ENCODE data around the gene CARS1.

CARS1 gene

DNA sequence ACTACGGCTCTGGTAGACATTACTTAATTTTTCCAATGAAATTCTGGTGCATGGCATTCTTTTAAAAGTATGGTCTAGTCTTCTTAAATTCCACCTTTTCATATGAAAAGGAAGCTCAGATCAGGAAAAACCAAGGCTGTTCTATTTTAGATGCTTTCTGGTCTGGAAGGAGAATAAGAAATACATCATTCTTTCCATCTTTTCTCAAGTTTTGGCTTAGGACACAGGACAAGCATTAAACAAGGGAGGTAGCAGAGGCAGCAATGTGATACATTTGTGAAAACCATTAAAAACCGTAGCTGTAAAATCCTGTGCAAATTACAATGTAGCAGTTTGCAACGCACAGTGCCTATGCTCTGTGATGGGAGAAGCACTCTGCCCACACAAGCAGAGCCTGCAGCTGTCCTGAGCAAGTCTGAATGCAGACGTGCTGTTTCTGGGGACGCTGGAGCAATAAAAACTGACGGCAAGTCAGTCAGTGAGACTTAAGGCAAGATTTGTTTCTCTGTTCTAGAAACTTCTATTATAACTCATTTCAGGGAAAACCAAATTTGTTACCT is 88.8 kb downstream of the CARS1 start:
- Histone ChIP-seq H3K27ac (ENCODE audit: low read depth, low read length) (no peak overlapping the region), H3K36me3 (ENCODE audit: low read length) (peaks cover 84% of the 10 kb centered on the region), H3K79me2 (ENCODE audit: insufficient read depth, low read length) (peaks cover 55% of the 10 kb centered on the region), H3K4me3 (ENCODE audit: insufficient read depth, low read length, poor library complexity, severe bottlenecking) (no peak overlapping the region), H3K27me3 (ENCODE audit: low read length) (no peaks in the 10 kb centered on the region), H3F3A (ENCODE audit: insufficient read depth) (no peaks in the 10 kb centered on the region), H4K20me1 (ENCODE audit: low read depth, low read length) (peaks cover 14% of the 10 kb centered on the region; the same call in 1 of the 2 replicates), H3K9me3 (ENCODE audit: insufficient read depth, low read length) (no peaks in the 10 kb centered on the region), H2AFZ (ENCODE audit: low read depth, low read length, severe bottlenecking) (no peak overlapping the region), H3K9me2 (replicated peaks; ENCODE audit: insufficient read depth, low read length) (no peaks in the 10 kb centered on the region), H3K4me2 (ENCODE audit: low read depth, low read length, poor library complexity, severe bottlenecking) (no peak overlapping the region), H3K9ac (ENCODE audit: low read length) (no peak overlapping the region)
- TF ChIP-seq, protein P1, sequence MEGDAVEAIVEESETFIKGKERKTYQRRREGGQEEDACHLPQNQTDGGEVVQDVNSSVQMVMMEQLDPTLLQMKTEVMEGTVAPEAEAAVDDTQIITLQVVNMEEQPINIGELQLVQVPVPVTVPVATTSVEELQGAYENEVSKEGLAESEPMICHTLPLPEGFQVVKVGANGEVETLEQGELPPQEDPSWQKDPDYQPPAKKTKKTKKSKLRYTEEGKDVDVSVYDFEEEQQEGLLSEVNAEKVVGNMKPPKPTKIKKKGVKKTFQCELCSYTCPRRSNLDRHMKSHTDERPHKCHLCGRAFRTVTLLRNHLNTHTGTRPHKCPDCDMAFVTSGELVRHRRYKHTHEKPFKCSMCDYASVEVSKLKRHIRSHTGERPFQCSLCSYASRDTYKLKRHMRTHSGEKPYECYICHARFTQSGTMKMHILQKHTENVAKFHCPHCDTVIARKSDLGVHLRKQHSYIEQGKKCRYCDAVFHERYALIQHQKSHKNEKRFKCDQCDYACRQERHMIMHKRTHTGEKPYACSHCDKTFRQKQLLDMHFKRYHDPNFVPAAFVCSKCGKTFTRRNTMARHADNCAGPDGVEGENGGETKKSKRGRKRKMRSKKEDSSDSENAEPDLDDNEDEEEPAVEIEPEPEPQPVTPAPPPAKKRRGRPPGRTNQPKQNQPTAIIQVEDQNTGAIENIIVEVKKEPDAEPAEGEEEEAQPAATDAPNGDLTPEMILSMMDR (IDR thresholded peaks at IDR 0.05; ENCODE audit: insufficient read depth, low read length, poor library complexity, severe bottlenecking): no peak
- TF ChIP-seq EZH2phosphoT487 (conservative IDR thresholded peaks at IDR 0.05; ENCODE audit: low read length): no peak

DNA sequence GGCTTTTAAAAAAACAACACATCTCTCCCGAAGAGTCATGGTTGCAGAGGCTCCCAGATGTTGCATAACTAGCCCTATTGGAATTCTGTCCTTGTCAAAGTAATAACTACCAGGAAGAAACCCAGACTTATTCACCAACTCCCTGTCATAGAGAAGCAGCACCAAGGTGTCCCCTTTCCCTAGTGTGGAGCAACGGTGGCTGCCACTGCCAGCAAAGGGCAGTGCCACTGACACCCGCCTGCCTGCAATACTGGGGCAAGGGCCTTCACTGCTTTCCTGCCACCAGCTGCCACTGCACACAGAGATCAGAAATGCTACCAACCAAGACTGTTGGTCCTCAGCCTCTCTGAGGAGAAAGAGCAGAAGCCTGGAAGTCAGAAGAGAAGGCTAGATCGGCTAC is 92.4 kb downstream of the CARS1 start:
- H3K9me3 ChIP-seq (ENCODE audit: insufficient read depth, low read length): no peaks in the 10 kb centered on the region
- no peaks in the 10 kb centered on the region for H3F3A ChIP-seq (ENCODE audit: insufficient read depth)
- H3K9ac ChIP-seq (ENCODE audit: low read length): no peak overlapping the region
- no peak overlapping the region for H3K4me3 ChIP-seq (ENCODE audit: insufficient read depth, low read length, poor library complexity, severe bottlenecking)
- no peak overlapping the region for H3K4me2 ChIP-seq (ENCODE audit: low read depth, low read length, poor library complexity, severe bottlenecking)
- H2AFZ ChIP-seq (ENCODE audit: low read depth, low read length, severe bottlenecking): no peak overlapping the region
- H4K20me1 ChIP-seq (ENCODE audit: low read depth, low read length): peaks cover 5% of the 10 kb centered on the region; the same call in 1 of the 2 replicates
- peaks cover 62% of the 10 kb centered on the region for H3K36me3 ChIP-seq (ENCODE audit: low read length)
- peaks cover 59% of the 10 kb centered on the region for H3K79me2 ChIP-seq (ENCODE audit: insufficient read depth, low read length)
- H3K9me2 ChIP-seq (replicated peaks; ENCODE audit: insufficient read depth, low read length): no peaks in the 10 kb centered on the region
- H3K27ac ChIP-seq (ENCODE audit: low read depth, low read length): no peak overlapping the region
- TF ChIP-seq, protein P1 (IDR thresholded peaks at IDR 0.05; ENCODE audit: insufficient read depth, low read length, poor library complexity, severe bottlenecking): no peak
- no peak for TF ChIP-seq EZH2phosphoT487 (conservative IDR thresholded peaks at IDR 0.05; ENCODE audit: low read length)
- no peaks in the 10 kb centered on the region for H3K27me3 ChIP-seq (ENCODE audit: low read length)

DNA sequence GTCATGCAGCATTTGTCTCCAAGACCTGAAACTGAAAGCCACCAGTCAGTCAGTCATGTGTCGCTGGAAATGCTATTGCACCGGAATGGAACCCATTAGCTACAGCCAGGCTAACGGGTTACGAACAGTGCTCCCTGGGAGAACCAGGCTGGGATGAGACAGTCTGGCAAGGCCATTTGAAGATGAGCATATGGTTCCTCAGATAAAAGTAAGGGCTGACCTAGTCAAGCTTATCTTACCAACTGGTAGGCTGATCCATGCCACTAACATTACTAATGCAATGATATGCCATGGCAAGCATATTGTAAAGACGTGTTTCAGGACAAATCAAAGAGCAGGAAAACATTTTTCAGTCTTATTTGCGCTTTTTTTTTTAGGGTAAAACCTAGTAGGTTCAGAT is 93.5 kb downstream of the CARS1 start:
- no peaks in the 10 kb centered on the region for H3K9me3 ChIP-seq (ENCODE audit: insufficient read depth, low read length)
- H3K4me2 ChIP-seq (ENCODE audit: low read depth, low read length, poor library complexity, severe bottlenecking): no peak overlapping the region
- H3K36me3 ChIP-seq (ENCODE audit: low read length): peaks cover 63% of the 10 kb centered on the region
- H3K27me3 ChIP-seq (ENCODE audit: low read length): no peaks in the 10 kb centered on the region
- H3K27ac ChIP-seq (ENCODE audit: low read depth, low read length): no peak overlapping the region
- H3K79me2 ChIP-seq (ENCODE audit: insufficient read depth, low read length): peaks cover 55% of the 10 kb centered on the region
- no peak for TF ChIP-seq EZH2phosphoT487 (conservative IDR thresholded peaks at IDR 0.05; ENCODE audit: low read length)
- TF ChIP-seq, protein P1 (IDR thresholded peaks at IDR 0.05; ENCODE audit: insufficient read depth, low read length, poor library complexity, severe bottlenecking): no peak
- H2AFZ ChIP-seq (ENCODE audit: low read depth, low read length, severe bottlenecking): no peak overlapping the region
- no peaks in the 10 kb centered on the region for H3K9me2 ChIP-seq (replicated peaks; ENCODE audit: insufficient read depth, low read length)
- H4K20me1 ChIP-seq (ENCODE audit: low read depth, low read length): peaks cover 8% of the 10 kb centered on the region; the same call in 1 of the 2 replicates
- no peaks in the 10 kb centered on the region for H3F3A ChIP-seq (ENCODE audit: insufficient read depth)
- no peak overlapping the region for H3K4me3 ChIP-seq (ENCODE audit: insufficient read depth, low read length, poor library complexity, severe bottlenecking)
- H3K9ac ChIP-seq (ENCODE audit: low read length): no peak overlapping the region
